Skeletal muscle cell (primary cell): ENCODE results near the gene SCNM1.
"Not testable (repeated sequence)": the region's sequence is repeated elsewhere in the genome, so short reads cannot be mapped to it uniquely, and the experiment has no call there.

Experiments used
- DNase-seq: peaks from one replicate; pipeline ENCODE4 v3.0.0-alpha.2; 2010; ENCODE audit warnings: low read depth
- H3K4me3 ChIP-seq: 2 replicates; pipeline ENCODE4 v1.5.1; 2011; ENCODE audit warnings: low read depth, mild to moderate bottlenecking, control low read depth, low read length, moderate library complexity

SCNM1 gene

GRCh38 chr1:151189637-151190445 is 23.9 kb downstream of the SCNM1 start, which contains the start of gene VPS72:
TSS of gene VPS72 (minus strand) at chr1:151190197. CDS start at chr1:151190121, 76 bp downstream.
- H3K4me3 ChIP-seq = peak within 1 kb of the TSS; percentile 86
- DNase-seq = peak; percentile 64

GRCh38 chr1:151192047-151192446 is 26.1 kb downstream of the SCNM1 start:
- H3K4me3 ChIP-seq = no peak overlapping the region
- DNase-seq = no peak

DNA sequence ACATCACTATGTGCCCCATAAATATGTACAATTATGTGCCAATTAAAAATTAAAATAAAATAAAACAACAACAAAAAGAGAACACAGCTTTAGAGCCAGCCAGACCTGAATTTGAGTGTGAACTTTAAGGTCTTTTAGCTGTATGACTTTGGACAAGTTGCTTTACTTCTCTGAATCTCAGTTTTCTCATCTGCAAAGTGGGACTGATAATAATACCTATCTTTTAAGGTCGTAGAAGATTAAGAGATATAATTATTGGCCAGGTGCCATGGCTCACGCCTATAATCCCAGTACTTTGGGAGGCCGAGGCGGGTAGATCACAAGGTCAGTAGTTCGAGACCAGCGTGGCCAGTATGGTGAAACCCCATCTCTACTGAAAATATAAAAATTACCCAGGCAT is 27.4 kb downstream of the SCNM1 start:
- no peak overlapping the region for H3K4me3 ChIP-seq
- DNase-seq = no peak

DNA sequence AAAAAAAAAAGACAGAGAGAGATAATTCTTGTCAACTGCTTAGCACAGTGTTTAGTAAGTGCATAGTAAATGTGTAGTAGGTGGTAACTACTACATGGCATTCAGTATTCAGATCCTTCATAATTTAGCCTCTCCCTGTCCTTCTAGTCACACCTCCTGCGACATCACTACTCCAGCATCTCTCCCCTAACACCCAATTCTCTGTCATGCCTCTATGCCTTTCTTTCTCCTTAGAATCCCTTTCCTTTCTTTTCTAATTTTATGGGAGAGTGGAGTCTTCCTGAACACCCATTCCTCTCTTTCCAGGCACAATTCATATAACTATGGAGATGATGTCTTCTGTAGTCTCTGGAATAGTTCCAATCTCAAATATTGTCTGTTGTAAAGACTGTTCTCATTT is 27.9 kb downstream of the SCNM1 start:
- DNase-seq = no peak
- H3K4me3 ChIP-seq = no peak overlapping the region

GRCh38 chr1:151194894-151195594 is 29.1 kb downstream of the SCNM1 start:
- peak; percentile 48 for DNase-seq
- H3K4me3 ChIP-seq = not testable (repeated sequence)

DNA sequence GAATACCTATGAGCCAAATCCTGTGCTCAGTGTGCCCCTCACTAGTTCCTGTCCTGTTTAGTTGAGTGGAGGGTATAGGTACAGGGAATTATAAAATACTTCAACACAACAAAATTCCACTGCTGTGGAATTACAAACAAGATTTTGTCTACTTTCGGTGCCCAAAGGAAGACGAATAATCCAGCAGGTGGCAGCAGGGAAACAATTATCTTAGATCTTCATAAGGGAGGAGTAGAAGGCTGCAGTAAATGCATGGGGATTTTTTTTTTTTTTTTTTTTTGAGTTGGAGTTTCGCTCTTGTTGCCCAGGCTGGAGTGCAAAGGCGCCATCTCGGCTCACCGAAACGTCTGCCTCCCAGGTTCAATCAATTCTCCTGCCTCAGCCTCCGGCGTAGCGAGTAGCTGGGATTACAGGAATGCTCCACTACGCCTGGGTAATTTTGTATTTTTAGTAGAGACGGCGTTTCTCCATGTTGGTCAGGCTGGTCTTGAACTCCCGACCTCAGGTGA is 30.4 kb downstream of the SCNM1 start:
- H3K4me3 ChIP-seq = no peak overlapping the region
- peak; percentile 47 for DNase-seq

DNA sequence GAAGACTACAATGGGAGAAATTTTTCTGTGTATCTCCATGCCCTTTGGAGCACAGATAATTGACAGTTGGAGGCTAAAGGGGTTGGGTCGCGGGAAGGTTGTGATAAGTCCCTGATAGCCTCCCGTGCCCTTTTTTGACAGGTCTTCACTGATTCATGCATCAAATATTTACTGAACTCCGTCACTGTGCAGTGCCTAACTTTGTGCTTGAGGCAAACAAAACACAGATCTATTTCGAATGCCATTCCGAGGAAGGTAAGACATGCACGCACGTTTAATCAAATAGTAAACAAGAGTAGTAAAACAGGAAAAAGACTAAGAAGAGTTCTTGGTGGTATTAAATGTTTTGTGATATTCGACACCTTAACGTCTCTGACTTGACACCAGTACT is 31.9 kb downstream of the SCNM1 start:
- DNase-seq = no peak
- H3K4me3 ChIP-seq = peak overlapping the region; percentile 99

- H3K4me3 ChIP-seq = peak within 1 kb of the TSS; percentile 99
- peak; percentile 92 for DNase-seq
Measured at GRCh38 chr1:151198254-151199127, 32.5 kb downstream of the SCNM1 start, which contains the start of gene PIP5K1A. TSS of gene PIP5K1A (plus strand) at chr1:151198552. CDS start at chr1:151198997, 445 bp downstream.

GRCh38 chr1:151199873-151200581 is 34.1 kb downstream of the SCNM1 start:
- DNase-seq = peak; percentile 66
- peak overlapping the region; percentile 99 for H3K4me3 ChIP-seq

GRCh38 chr1:151205381-151205965 is 39.5 kb downstream of the SCNM1 start:
- H3K4me3 ChIP-seq, DNase-seq: not testable (repeated sequence)

DNA sequence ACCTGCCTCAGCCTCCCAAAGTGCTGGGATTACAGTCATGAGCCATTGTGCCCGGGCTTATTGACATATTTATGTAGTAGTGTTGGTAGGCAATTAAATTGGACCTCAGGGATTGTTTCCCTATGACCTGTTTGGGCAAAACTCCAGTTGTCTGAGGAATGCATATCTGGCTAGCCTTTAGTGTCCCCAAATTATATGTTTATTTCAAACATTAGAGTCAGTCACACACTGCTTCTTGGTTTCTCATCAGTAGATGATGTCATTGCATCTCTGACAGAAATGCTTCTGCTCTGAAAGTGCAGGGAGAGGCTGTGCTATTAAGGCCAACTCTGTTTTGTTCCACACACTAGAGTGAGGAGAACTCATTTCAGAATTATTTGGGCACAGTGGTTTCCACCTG is 44.9 kb downstream of the SCNM1 start:
- no peak overlapping the region for H3K4me3 ChIP-seq
- no peak for DNase-seq

DNA sequence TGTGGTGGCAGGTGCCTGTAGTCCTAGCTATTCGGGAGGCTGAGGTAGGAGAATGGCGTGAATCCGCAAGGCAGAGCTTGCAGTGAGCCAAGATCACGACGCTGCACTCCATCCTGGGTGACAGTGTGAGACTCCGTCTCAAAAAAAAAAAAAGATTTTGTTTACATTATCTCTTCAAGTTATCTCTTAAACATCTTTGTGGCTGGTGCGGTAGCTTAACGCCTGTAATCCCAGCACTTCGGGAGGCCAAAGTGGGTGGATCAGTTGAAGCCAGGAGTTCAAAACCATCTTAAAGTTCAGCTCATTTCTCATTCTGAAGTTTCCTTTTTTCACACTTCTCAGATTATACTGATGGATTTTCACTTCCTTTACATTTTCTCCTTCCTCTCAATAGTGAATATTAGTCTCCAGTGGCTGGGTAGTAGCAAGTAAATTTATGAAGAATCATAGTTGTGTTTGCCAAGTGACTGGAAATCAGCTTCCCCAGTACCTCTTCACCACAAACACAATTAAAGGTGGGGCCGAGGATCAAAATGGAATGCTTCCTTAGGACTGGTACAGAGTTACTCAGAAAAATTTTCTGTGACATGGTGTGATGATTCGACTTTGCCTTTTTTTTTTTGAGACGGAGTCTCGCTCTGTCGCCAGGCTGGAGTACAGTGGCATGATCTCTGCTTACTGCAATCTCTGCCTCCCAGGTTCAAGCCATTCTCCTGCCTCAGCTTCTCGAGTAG is 46.2 kb downstream of the SCNM1 start:
- H3K4me3 ChIP-seq = no peak overlapping the region
- DNase-seq = no peak

- no peak overlapping the region for H3K4me3 ChIP-seq
- DNase-seq = no peak
Measured at GRCh38 chr1:151213560-151213959, 47.6 kb downstream of the SCNM1 start.
